Measurements from ENCODE around the gene TRAF2. TPM values are rescaled to one million over a fixed set of nuclear protein-coding genes. Genes with fewer than 3 reads are reported as not detected.
A peak's percentile ranks its signal among the peaks of the same experiment; 100 is the strongest.

TRAF2 gene
- total and polyA plus RNA-seq, 2 of the 8 experiments (the other 6 are each of a cell fraction or from before 2014, with no cell fraction given), result 26.9 to 50.2 TPM

DNA sequence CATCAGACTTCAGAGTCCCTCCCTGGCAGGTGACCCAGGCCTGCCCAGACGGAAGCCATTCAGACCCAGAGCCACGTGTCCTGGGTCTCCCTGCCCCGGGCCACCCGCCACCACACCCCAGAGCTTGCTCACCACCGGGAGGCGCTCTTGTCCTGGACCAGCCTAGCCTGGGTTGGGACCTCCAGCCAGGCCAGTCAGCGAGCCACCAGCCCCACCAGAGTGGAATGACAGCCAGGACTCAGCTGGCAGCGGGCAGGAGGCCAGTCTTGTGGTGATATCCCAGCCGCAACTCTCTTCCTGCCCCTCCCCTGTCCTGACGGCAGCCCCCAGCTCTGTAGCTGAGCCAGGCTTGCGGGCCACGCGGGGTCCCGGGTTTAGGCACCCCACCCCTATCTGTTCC is 89.3 kb downstream of the TRAF2 start:
- TF ChIP-seq, protein P1, sequence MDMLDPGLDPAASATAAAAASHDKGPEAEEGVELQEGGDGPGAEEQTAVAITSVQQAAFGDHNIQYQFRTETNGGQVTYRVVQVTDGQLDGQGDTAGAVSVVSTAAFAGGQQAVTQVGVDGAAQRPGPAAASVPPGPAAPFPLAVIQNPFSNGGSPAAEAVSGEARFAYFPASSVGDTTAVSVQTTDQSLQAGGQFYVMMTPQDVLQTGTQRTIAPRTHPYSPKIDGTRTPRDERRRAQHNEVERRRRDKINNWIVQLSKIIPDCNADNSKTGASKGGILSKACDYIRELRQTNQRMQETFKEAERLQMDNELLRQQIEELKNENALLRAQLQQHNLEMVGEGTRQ (IDR thresholded peaks at IDR 0.05; ENCODE audit: low read length), result 0 out of 2 replicates have a peak, but pooled peaks have one; percentile 35
- TF ChIP-seq YY1 (IDR thresholded peaks at IDR 0.05; ENCODE audit: low read depth, low read length) (peak; percentile 15; the same call in 1 of the 2 replicates), POLR2AphosphoS5 (IDR thresholded peaks at IDR 0.05; ENCODE audit: low read depth, low read length) (no peak), TBP (IDR thresholded peaks at IDR 0.05; ENCODE audit: low read depth, low read length) (no peak), RAD21 (IDR thresholded peaks at IDR 0.05 in 1 of 2, conservative IDR thresholded peaks at IDR 0.05 in 1 of 2; ENCODE audit: low read depth in 2 of 2, low read length in 2 of 2) (peak; percentile 65 to 83), SIN3A (conservative IDR thresholded peaks at IDR 0.05 in 1 of 2, IDR thresholded peaks at IDR 0.05 in 1 of 2; ENCODE audit: low read depth in 1 of 2, low read length in 2 of 2) (peak in 1 of 2 experiments; percentile 64; a peak in 1 of 4 replicates)
- TF ChIP-seq, protein P2, sequence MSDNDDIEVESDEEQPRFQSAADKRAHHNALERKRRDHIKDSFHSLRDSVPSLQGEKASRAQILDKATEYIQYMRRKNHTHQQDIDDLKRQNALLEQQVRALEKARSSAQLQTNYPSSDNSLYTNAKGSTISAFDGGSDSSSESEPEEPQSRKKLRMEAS (IDR thresholded peaks at IDR 0.05), result peak; percentile 76; the same call in 1 of the 2 replicates
- TF ChIP-seq, protein P3, sequence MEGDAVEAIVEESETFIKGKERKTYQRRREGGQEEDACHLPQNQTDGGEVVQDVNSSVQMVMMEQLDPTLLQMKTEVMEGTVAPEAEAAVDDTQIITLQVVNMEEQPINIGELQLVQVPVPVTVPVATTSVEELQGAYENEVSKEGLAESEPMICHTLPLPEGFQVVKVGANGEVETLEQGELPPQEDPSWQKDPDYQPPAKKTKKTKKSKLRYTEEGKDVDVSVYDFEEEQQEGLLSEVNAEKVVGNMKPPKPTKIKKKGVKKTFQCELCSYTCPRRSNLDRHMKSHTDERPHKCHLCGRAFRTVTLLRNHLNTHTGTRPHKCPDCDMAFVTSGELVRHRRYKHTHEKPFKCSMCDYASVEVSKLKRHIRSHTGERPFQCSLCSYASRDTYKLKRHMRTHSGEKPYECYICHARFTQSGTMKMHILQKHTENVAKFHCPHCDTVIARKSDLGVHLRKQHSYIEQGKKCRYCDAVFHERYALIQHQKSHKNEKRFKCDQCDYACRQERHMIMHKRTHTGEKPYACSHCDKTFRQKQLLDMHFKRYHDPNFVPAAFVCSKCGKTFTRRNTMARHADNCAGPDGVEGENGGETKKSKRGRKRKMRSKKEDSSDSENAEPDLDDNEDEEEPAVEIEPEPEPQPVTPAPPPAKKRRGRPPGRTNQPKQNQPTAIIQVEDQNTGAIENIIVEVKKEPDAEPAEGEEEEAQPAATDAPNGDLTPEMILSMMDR (IDR thresholded peaks at IDR 0.05; ENCODE audit: control extremely low read depth in 1 of 3, insufficient read depth in 1 of 3, low read depth in 1 of 3, low read length in 3 of 3), result peak in 2 of 3 experiments; percentile 79 to 84; a peak in 3 of 4 replicates
- H3K9me3 ChIP-seq (ENCODE audit: insufficient read depth in 2 of 2, low read depth in 1 of 2, low read length in 1 of 2), result no peaks in the 10 kb centered on the region
- peak overlapping the region; percentile 46 for H3K56ac ChIP-seq (replicated peaks; ENCODE audit: insufficient read length, low read depth, low read length)
- DNase-seq (ENCODE audit: low read depth in 1 of 2, low spot score in 2 of 2) (peak in 1 of 2 experiments; percentile 90), FAIRE-seq (no peak)
- peaks cover 0 to 5% (median 2%) of the 10 kb centered on the region in 4 experiments; a peak in 2 of 7 replicates for H3K27me3 ChIP-seq (replicated peaks in 1 of 4; ENCODE audit: control insufficient read depth in 3 of 4, extremely low read depth in 1 of 4, insufficient read depth in 3 of 4, low read length in 3 of 4)
- peaks cover 8% of the 10 kb centered on the region; the same call in 1 of the 2 replicates for H3K23me2 ChIP-seq (ENCODE audit: low read depth, low read length)
- no peak overlapping the region for H3K4me2 ChIP-seq (ENCODE audit: insufficient read depth in 1 of 2, low read depth in 2 of 2, low read length in 2 of 2)
- no peak overlapping the region for H2BK20ac ChIP-seq (ENCODE audit: low read length)
- no peak overlapping the region for H2AFZ ChIP-seq (ENCODE audit: low read length)
- H4K91ac ChIP-seq (replicated peaks; ENCODE audit: insufficient read length, low read length), result peak overlapping the region; percentile 40
- H2AK5ac ChIP-seq (ENCODE audit: low read depth, low read length), result no peak overlapping the region
- H3K4me1 ChIP-seq (replicated peaks in 1 of 4; ENCODE audit: control insufficient read depth in 3 of 4, insufficient read depth in 4 of 4, low read length in 3 of 4), result peaks cover 0 to 12% (median 5%) of the 10 kb centered on the region in 4 experiments; a peak in 5 of 7 replicates
- H2BK15ac ChIP-seq (ENCODE audit: low read length), result peak overlapping the region; percentile 3; the same call in 1 of the 2 replicates
- no peaks in the 10 kb centered on the region for H3K79me2 ChIP-seq (ENCODE audit: control insufficient read depth in 1 of 2, insufficient read depth in 2 of 2, low read length in 2 of 2)
- no peak overlapping the region; the same call in 1 of the 2 replicates for H4K8ac ChIP-seq (ENCODE audit: extremely low read depth, insufficient read depth, low read length)
- H3K27ac ChIP-seq (ENCODE audit: low read depth, low read length), result no peak overlapping the region
- WGBS, 2 experiments (ENCODE audit: extremely low coverage in 1 of 2, insufficient coverage in 1 of 2, insufficient read length in 1 of 2, insufficient replicate concordance in 2 of 2, low coverage in 1 of 2, low lambda C conversion rate in 2 of 2, missing lambda C conversion rate in 1 of 2), result 82% methylated on average over 14 of the region's 14 CpGs; no CpG with 5 or more reads in 1 of the 2 experiments
- H3K14ac ChIP-seq (ENCODE audit: insufficient read length), result no peak overlapping the region
- H4K20me1 ChIP-seq (replicated peaks in 1 of 2; ENCODE audit: control insufficient read depth in 1 of 2, insufficient read depth in 2 of 2, low read length in 2 of 2), result peaks cover 0 to 2% of the 10 kb centered on the region in 2 experiments
- H3K36me3 ChIP-seq (ENCODE audit: control insufficient read depth in 2 of 4, insufficient read depth in 4 of 4, low read length in 3 of 4), result no peaks in the 10 kb centered on the region
- H3K4ac ChIP-seq (replicated peaks; ENCODE audit: insufficient read length, low read depth, low read length), result no peak overlapping the region
- no peak overlapping the region for H3K4me3 ChIP-seq (ENCODE audit: extremely low read depth in 1 of 4, insufficient read depth in 2 of 4, low read depth in 3 of 4, low read length in 4 of 4)
- H2BK12ac ChIP-seq (ENCODE audit: low read depth, low read length), result no peak overlapping the region
- ChIA-PET CTCF (ENCODE audit: partially characterized antibody) (interaction anchor here (0.5 to 5.6 kb wide), 28 partner anchors 9 to 836 kb away, joined by 3 to 45 read pairs (median 5); partner anchors contain the start of genes ABCA2, AJM1, CLIC3 and LCN12), POLR2A (ENCODE audit: partially characterized antibody) (interaction anchor here (0.7 to 2.8 kb wide), 4 partner anchors 10 to 216 kb away, joined by 3 to 10 read pairs (median 4); partner anchors contain the start of genes CLIC3 and PAXX)
- no peak overlapping the region for H3K23ac ChIP-seq (ENCODE audit: insufficient read length)
- no peak overlapping the region for H4K5ac ChIP-seq (ENCODE audit: insufficient read length, low read depth, low read length)
- H3K9ac ChIP-seq (replicated peaks in 1 of 4; ENCODE audit: extremely low read depth in 1 of 4, low read depth in 3 of 4, low read length in 3 of 4), result no peak overlapping the region
- H2BK5ac ChIP-seq (ENCODE audit: low read depth, low read length), result no peak overlapping the region
- H3K18ac ChIP-seq (ENCODE audit: extremely low read depth, low read length), result no peak overlapping the region
- H3K79me1 ChIP-seq (ENCODE audit: low read depth, low read length), result no peaks in the 10 kb centered on the region
- H2BK120ac ChIP-seq (replicated peaks; ENCODE audit: low read depth, low read length), result no peak overlapping the region

Measured in H1 (cell line).